Choroid plexus epithelial cell (primary cell): ENCODE measurements around the gene THEM4.
"Not testable (repeated sequence)": the region's sequence is repeated elsewhere in the genome, so short reads cannot be mapped to it uniquely, and the experiment has no call there.

Source experiments
- DNase-seq: peaks from one replicate; pipeline ENCODE4 v3.0.0-alpha.2; 2010; ENCODE audit warnings: low read depth
- H3K4me3 ChIP-seq: 2 replicates; pipeline ENCODE4 v1.5.1; 2011; ENCODE audit warnings: low read depth, mild to moderate bottlenecking, control low read depth, low read length, moderate library complexity
- CTCF ChIP-seq: conservative IDR thresholded peaks from 2 replicates; pipeline ENCODE4 v1.5.1; 2011; ENCODE audit warnings: low read depth, mild to moderate bottlenecking, control low read depth, inconsistent platforms, low read length, moderate library complexity

THEM4 gene

GRCh38 chr1:151905070-151905442, 4.3 kb downstream of the THEM4 start:
- no peak overlapping the region for H3K4me3 ChIP-seq
- no peak for TF ChIP-seq CTCF
- DNase-seq = peak; percentile 49

- TF ChIP-seq CTCF = no peak
- DNase-seq = no peak
- no peak overlapping the region for H3K4me3 ChIP-seq
These were observed 6.5 kb downstream of the THEM4 start for GRCh38 chr1:151902858-151903257.

- not testable (repeated sequence) for H3K4me3 ChIP-seq, DNase-seq
These were observed 8.5 kb downstream of the THEM4 start for GRCh38 chr1:151900804-151901203.

- no peak for DNase-seq
- no peak for TF ChIP-seq CTCF
- H3K4me3 ChIP-seq = no peak overlapping the region
These were observed 10.8 kb downstream of the THEM4 start for GRCh38 chr1:151898519-151898991.

GRCh38 chr1:151897991-151898431, 11.3 kb downstream of the THEM4 start:
- no peak for TF ChIP-seq CTCF
- no peak for DNase-seq
- no peak overlapping the region for H3K4me3 ChIP-seq

GRCh38 chr1:151893176-151893924, 16.0 kb downstream of the THEM4 start:
- DNase-seq = peak; percentile 65
- no peak for TF ChIP-seq CTCF
- no peak overlapping the region for H3K4me3 ChIP-seq

GRCh38 chr1:151892190-151892589, 17.1 kb downstream of the THEM4 start:
- TF ChIP-seq CTCF = no peak
- DNase-seq = peak; percentile 60
- no peak overlapping the region for H3K4me3 ChIP-seq
